KMS-11 (cell line): ENCODE data around the gene FRMD4A.

ENCODE experiments used
- H2AFZ ChIP-seq: fragments of 200-600 bp; sonication (generic); 2 replicates; pipeline ENCODE4 v1.6.1; 2016; ENCODE audit warnings: antibody characterized with exemption, mixed run types, low read depth
- H3K27ac ChIP-seq: fragments of 200-600 bp; sonication (generic); 2 replicates; pipeline ENCODE4 v1.6.1; 2016; ENCODE audit warnings: mild to moderate bottlenecking, mixed run types
- H3K27me3 ChIP-seq: fragments of 200-600 bp; sonication (generic); 2 replicates; pipeline ENCODE4 v1.6.1; 2017; ENCODE audit warnings: mild to moderate bottlenecking, low read depth, mixed run types, moderate library complexity; ENCODE audit not compliant: insufficient read depth
- H3K36me3 ChIP-seq: fragments of 200-600 bp; sonication (generic); 2 replicates; pipeline ENCODE4 v1.6.1; 2017; ENCODE audit warnings: mild to moderate bottlenecking, mixed run types; ENCODE audit not compliant: insufficient read depth
- H3K4me1 ChIP-seq: fragments of 200-600 bp; sonication (generic); 2 replicates; pipeline ENCODE4 v1.6.1; 2016; ENCODE audit warnings: mild to moderate bottlenecking, low read depth, mixed run types; ENCODE audit not compliant: poor library complexity, severe bottlenecking
- H3K4me2 ChIP-seq: fragments of 200-600 bp; sonication (generic); 2 replicates; pipeline ENCODE4 v1.7.0; 2016; ENCODE audit warnings: mild to moderate bottlenecking, mixed run types
- H3K4me3 ChIP-seq: fragments of 200-600 bp; sonication (generic); IDR thresholded peaks from 2 replicates; pipeline ENCODE4 v1.6.1; 2017; ENCODE audit warnings: low read depth, low read length, mixed read lengths; ENCODE audit not compliant: insufficient read depth
- H3K79me2 ChIP-seq: fragments of 200-600 bp; sonication (generic); 2 replicates; pipeline ENCODE4 v1.6.1; 2016; ENCODE audit warnings: low read depth, mixed run types; ENCODE audit not compliant: insufficient read depth
- H3K9ac ChIP-seq: fragments of 200-600 bp; sonication (generic); 2 replicates; pipeline ENCODE4 v1.6.1; 2016; ENCODE audit warnings: mild to moderate bottlenecking, mixed run types
- H4K20me1 ChIP-seq: fragments of 200-600 bp; sonication (generic); 2 replicates; pipeline ENCODE4 v1.6.1; 2016; ENCODE audit warnings: mild to moderate bottlenecking, mixed run types; ENCODE audit not compliant: insufficient read depth
- CTCF ChIP-seq: fragments of 200-600 bp; sonication (generic); conservative IDR thresholded peaks from 2 replicates; pipeline ENCODE4 v1.6.1; 2017; ENCODE audit warnings: low read depth, mild to moderate bottlenecking, antibody characterized with exemption, low read length, moderate library complexity, mixed read lengths

FRMD4A gene

GRCh38 chr10:14171336-14171735 lies 159.4 kb downstream of the FRMD4A start:
- no peak for TF ChIP-seq CTCF
- Histone ChIP-seq H3K79me2 (no peaks in the 10 kb centered on the region), H3K9ac (no peak overlapping the region), H3K27me3 (no peaks in the 10 kb centered on the region), H3K27ac (no peak overlapping the region), H3K4me3 (no peak overlapping the region), H3K36me3 (no peaks in the 10 kb centered on the region), H2AFZ (no peak overlapping the region), H4K20me1 (no peaks in the 10 kb centered on the region), H3K4me1 (no peaks in the 10 kb centered on the region), H3K4me2 (no peak overlapping the region)

GRCh38 chr10:14163377-14164086 lies 167.2 kb downstream of the FRMD4A start:
- no peak overlapping the region for H3K4me3 ChIP-seq
- no peak overlapping the region for H2AFZ ChIP-seq
- H3K36me3 ChIP-seq: no peaks in the 10 kb centered on the region
- no peaks in the 10 kb centered on the region for H3K79me2 ChIP-seq
- no peaks in the 10 kb centered on the region for H4K20me1 ChIP-seq
- no peak for TF ChIP-seq CTCF
- H3K27ac ChIP-seq: no peak overlapping the region
- H3K4me1 ChIP-seq: no peaks in the 10 kb centered on the region
- H3K4me2 ChIP-seq: no peak overlapping the region
- no peak overlapping the region for H3K9ac ChIP-seq
- H3K27me3 ChIP-seq: no peaks in the 10 kb centered on the region

GRCh38 chr10:14162629-14163344 lies 167.9 kb downstream of the FRMD4A start:
- Histone ChIP-seq H3K9ac (no peak overlapping the region), H3K27ac (no peak overlapping the region), H4K20me1 (no peaks in the 10 kb centered on the region), H3K4me3 (no peak overlapping the region), H3K4me1 (no peaks in the 10 kb centered on the region), H3K27me3 (no peaks in the 10 kb centered on the region), H2AFZ (no peak overlapping the region), H3K4me2 (no peak overlapping the region), H3K79me2 (no peaks in the 10 kb centered on the region), H3K36me3 (no peaks in the 10 kb centered on the region)
- TF ChIP-seq CTCF: no peak

GRCh38 chr10:14162061-14162460 lies 168.7 kb downstream of the FRMD4A start:
- H3K36me3 ChIP-seq: no peaks in the 10 kb centered on the region
- H3K27ac ChIP-seq: no peak overlapping the region
- no peak overlapping the region for H2AFZ ChIP-seq
- no peak overlapping the region for H3K9ac ChIP-seq
- H3K79me2 ChIP-seq: no peaks in the 10 kb centered on the region
- no peaks in the 10 kb centered on the region for H3K4me1 ChIP-seq
- TF ChIP-seq CTCF: no peak
- H3K4me3 ChIP-seq: no peak overlapping the region
- H4K20me1 ChIP-seq: no peaks in the 10 kb centered on the region
- no peaks in the 10 kb centered on the region for H3K27me3 ChIP-seq
- H3K4me2 ChIP-seq: no peak overlapping the region
